ENCODE data around the gene SCUBE3.

SCUBE3 gene

DNA sequence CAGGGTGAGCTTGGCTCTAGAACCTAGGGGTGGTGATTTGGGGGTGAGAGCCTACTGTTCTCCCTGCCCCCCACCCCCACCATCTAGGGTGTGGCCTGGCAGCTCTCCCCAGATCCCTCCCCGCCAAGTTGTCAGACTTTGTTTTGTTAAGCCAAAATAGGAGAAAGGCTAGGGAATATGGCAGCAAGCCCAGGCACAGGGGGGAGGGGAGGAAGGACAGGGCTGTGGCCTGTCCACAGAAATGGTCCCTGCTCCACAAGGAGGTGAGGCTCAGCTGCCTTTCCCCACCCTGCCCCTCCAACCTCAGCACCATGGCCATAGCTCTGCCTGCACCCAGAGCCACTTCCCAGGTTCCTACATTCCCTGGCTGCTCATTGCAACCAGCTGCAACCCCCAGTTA is 17.2 kb downstream of the SCUBE3 start:
- DNase-seq (ENCODE audit: low read depth in 2 of 2) = peak in 1 of 2 donors; percentile 33
- H3K4me3 ChIP-seq (replicated peaks in 1 of 2; ENCODE audit: low read depth in 2 of 2, low read length in 2 of 2) = no peak overlapping the region
- TF ChIP-seq, protein P1, sequence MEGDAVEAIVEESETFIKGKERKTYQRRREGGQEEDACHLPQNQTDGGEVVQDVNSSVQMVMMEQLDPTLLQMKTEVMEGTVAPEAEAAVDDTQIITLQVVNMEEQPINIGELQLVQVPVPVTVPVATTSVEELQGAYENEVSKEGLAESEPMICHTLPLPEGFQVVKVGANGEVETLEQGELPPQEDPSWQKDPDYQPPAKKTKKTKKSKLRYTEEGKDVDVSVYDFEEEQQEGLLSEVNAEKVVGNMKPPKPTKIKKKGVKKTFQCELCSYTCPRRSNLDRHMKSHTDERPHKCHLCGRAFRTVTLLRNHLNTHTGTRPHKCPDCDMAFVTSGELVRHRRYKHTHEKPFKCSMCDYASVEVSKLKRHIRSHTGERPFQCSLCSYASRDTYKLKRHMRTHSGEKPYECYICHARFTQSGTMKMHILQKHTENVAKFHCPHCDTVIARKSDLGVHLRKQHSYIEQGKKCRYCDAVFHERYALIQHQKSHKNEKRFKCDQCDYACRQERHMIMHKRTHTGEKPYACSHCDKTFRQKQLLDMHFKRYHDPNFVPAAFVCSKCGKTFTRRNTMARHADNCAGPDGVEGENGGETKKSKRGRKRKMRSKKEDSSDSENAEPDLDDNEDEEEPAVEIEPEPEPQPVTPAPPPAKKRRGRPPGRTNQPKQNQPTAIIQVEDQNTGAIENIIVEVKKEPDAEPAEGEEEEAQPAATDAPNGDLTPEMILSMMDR (IDR thresholded peaks at IDR 0.05; ENCODE audit: low read depth, low read length) = no peak

DNA sequence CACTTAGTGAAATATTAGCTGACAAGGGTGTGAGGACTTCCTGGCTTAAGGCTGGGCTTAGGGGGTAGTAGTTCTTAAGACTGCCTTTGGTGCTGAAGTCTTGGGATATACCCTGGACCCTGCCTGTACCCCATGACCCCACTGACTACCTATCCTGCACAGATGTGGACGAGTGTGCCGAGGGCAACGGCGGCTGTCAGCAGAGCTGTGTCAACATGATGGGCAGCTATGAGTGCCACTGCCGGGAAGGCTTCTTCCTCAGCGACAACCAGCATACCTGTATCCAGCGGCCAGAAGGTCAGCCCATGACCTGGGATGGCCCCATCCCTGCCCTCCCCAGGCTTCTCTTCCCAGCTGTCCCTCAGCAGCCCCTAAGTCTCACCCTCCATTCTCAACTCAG is 17.8 kb downstream of the SCUBE3 start:
- no peak overlapping the region for H3K4me3 ChIP-seq (replicated peaks in 1 of 2; ENCODE audit: low read depth in 2 of 2, low read length in 2 of 2)
- TF ChIP-seq, protein P1 (IDR thresholded peaks at IDR 0.05; ENCODE audit: low read depth, low read length) = no peak
- no peak for DNase-seq (ENCODE audit: low read depth in 2 of 2)

DNA sequence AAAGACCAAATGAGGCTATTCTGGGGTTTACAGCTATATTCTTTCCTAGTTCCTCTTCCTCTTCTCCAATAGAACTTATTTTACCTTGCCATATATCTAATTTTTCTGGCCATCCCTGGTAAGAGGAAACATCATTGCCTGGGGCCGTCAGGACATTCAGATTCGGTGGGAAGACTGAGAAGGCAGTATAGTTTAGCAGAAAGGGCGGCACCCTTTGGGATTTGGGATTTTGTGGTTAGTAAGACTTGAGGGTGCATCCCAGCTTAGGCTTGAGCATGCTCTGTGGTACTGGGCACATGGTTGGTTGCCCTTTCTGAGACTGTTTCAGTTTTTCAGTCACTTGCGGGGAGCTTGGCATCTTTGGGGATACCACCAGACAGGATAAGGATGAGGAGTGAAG is 21.1 kb downstream of the SCUBE3 start:
- DNase-seq (ENCODE audit: low read depth in 2 of 2) = no peak
- TF ChIP-seq, protein P1 (IDR thresholded peaks at IDR 0.05; ENCODE audit: low read depth, low read length) = no peak
- H3K4me3 ChIP-seq (replicated peaks in 1 of 2; ENCODE audit: low read depth in 2 of 2, low read length in 2 of 2) = no peak overlapping the region

DNA sequence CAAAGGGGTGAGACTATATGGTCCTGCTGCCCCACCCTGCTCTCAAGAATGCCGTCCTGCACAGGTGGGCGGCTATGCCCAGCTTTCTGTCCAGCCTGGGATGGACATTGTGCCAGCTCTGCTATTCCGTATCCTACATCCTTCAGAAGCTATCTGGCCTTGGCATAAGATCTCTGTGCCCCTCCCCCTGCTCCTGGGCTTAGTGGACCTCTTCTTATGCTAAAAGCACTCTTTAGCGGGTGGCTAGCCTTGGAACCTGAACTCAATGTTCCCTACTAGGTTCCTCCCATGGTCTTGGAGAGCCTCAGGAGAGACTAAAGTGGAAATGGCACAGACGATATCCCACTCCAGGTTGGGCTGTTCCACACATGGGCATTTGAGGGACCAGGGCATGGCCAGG is 22.5 kb downstream of the SCUBE3 start:
- no peak for DNase-seq (ENCODE audit: low read depth in 2 of 2)
- TF ChIP-seq, protein P1 (IDR thresholded peaks at IDR 0.05; ENCODE audit: low read depth, low read length) = no peak
- no peak overlapping the region for H3K4me3 ChIP-seq (replicated peaks in 1 of 2; ENCODE audit: low read depth in 2 of 2, low read length in 2 of 2)

DNA sequence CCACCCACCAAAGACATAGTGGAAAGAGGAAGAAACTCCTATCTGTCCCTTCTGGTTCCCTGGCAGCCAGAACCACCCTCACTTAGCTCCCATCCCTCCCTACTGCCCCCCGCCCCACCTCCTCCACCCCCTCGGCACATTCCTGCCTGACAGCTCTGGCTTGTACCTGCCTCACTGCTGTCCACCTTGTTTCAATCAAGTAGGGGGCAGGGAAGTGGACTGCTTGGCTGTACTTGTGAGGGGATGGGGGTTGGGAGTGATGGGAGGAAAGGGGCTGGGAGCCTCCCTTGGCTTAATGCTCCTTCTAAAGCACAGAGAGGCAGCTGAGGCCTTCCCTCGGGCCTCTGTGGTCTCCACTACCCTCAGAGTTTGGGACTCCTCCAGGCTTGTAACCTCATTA is 23.7 kb downstream of the SCUBE3 start:
- H3K4me3 ChIP-seq (replicated peaks in 1 of 2; ENCODE audit: low read depth in 2 of 2, low read length in 2 of 2) = no peak overlapping the region
- no peak for DNase-seq (ENCODE audit: low read depth in 2 of 2)
- TF ChIP-seq, protein P1 (IDR thresholded peaks at IDR 0.05; ENCODE audit: low read depth, low read length) = no peak

DNA sequence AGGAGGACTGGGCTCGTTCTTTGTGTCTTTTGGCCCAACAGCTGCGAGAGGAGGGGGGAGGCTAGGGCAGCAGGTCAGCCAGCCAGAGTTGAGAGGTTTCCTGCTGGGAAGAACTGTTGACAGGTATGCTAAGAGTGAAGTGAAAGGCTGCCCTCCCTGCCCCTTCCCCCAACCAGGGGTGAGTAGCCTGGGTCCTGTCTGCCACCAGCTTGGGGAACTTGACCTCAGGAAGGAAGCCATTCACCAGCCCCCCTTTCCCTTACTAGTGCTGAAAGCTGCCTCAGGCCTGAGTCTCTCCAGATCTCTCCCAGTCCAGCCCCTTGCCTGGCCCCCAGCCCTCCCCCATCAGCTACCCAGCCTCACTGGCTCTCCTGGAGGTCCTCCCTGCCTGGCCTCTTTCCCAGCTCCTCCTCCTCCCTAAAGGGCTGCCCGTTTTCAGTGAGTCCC is 25.1 kb downstream of the SCUBE3 start:
- TF ChIP-seq, protein P1 (IDR thresholded peaks at IDR 0.05; ENCODE audit: low read depth, low read length) = no peak
- no peak overlapping the region for H3K4me3 ChIP-seq (replicated peaks in 1 of 2; ENCODE audit: low read depth in 2 of 2, low read length in 2 of 2)
- peak in 1 of 2 donors; percentile 94 for DNase-seq (ENCODE audit: low read depth in 2 of 2)

DNA sequence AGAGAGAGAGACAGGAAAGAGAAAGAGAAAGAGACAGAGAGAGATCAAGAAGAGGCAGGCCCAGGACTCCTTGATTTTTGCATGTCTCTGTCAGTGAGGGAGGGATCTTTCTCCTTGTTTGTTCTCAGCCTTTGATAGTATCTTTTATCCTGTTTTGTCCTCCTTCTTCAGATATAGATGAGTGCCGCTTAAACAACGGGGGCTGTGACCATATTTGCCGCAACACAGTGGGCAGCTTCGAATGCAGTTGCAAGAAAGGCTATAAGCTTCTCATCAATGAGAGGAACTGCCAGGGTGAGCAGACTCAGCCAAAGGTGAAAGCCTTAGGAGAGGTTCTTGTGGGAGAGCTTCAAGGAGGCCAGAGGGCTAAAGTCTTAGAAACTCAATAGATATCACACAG is 25.8 kb downstream of the SCUBE3 start:
- DNase-seq (ENCODE audit: low read depth in 2 of 2) = no peak
- TF ChIP-seq, protein P1 (IDR thresholded peaks at IDR 0.05; ENCODE audit: low read depth, low read length) = no peak
- no peak overlapping the region for H3K4me3 ChIP-seq (replicated peaks in 1 of 2; ENCODE audit: low read depth in 2 of 2, low read length in 2 of 2)
